Stimulated activated naive CD4-positive, alpha-beta T cell (primary cell): ENCODE results near the gene NPB.

Experiments used
- DNase-seq, 6 experiments: peaks; one replicate each; lab custom pipeline; 2025; lab: John Stamatoyannopoulos, UW

Gene NPB

DNA sequence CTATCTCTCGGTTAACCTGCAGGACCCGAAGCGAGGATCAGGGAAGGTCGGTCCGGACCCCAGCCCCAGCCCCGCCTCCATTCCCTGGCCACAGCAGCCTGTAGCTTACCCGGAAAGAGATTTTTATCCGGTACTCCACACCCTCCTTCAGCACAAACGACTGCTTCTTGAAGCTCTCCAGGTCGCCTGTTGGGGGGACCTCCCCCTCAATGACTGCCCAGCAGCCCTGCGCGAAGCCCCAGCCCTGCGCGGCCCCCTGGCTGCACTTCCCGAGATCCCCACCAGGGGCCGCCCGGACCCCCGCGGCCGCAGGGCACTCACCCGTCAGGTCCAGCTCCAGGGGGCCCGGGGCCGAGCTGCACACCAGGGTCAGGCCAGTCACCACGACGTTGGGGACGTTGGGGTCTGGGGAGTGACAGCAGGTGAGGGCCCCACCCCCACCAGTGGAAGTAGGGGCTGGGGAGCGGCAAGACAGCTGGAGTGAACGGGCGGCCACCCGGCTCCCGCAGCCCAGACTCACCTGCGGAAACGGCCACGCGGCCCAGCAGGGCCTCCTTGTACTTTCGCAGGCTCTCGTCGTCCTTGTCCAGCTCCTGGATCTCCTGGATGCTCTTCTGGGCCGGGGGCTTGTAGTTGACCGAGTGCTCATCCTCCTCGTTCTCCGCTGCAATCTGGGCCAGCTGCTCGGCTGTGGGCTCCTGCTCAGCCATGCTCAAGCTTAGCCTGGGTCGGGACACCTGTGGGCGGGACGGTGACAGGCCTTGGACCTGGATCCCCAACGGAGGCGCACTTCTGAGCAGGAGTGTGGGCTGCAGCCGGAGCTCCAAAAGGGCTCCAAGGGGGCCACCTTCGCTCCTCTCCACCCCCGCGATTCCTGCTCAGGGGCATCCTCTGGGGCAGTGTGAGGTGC lies 32.6 kb upstream of the NPB start:
- DNase-seq = peak in 3 of 6 experiments; percentile 30 to 61 (median 39)

DNA sequence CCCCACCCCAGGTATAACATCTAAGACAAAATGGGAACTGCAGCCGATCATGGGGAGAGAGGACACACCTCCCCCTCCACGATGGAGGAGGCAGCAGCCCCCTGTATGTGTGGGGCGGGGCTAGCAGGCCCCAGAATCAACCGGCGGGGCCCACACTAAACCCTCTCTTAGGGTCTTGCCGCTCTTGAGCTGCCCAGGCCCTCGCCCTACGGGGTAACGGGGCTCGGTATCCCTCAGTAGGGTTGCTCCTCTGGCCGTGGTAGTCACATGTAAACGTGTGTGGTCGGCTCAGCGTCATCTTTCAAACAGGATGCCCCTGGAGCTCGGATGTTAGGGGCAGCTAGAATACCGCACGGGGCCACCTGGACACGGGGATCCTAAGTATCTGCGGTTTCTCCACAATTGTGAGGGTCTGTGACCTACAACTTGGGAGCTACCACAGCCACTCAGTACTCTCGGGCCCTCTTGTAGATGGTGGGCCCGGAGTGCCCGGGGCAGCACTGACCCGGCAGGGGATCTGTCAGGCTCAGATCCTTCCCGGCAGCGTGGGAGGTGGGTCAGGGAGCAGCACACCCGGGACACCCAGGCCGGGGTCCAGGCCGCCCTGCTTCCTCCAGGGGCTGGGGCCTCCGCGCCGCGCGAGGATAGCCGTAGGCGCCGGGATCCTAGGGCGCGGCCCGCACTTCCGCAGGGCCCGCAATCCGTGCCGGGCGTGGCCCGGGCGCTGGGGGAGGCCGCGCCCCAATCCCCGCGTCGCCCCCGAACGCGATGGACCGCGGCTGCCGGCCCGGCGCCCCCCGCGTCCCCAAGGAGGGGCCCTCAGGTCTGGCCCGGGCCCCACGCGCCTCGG lies 31.7 kb upstream of the NPB start:
- peak in 4 of 6 experiments; percentile 30 to 61 (median 44) for DNase-seq

DNA sequence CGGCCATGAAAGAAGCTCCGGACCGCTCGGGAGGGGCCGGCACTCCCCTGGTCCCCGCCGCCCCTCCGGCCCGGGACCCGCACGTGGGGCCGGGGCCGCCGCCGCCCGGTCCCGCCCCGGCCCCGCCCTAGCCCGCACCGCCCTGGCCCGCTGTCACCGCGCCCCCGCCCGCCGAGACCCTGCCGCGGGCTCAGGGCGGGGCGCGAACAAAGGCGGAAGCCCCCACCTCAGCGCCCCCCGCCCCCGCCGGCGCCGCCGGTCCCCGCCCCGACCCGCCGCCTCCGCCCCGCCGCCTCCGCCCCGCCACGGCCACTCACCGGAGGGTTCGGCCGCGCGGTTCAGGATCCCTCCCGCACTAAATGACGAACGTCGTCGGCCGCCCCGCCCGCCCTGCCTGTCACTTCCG lies 31.1 kb upstream of the NPB start, which contains the start of gene ARHGDIA:
Gene ARHGDIA, minus strand, starts transcription at position 357 of the 406 bp plus-strand sequence. CDS start 1,407 bp downstream, outside the sequence.
- DNase-seq = no peak

DNA sequence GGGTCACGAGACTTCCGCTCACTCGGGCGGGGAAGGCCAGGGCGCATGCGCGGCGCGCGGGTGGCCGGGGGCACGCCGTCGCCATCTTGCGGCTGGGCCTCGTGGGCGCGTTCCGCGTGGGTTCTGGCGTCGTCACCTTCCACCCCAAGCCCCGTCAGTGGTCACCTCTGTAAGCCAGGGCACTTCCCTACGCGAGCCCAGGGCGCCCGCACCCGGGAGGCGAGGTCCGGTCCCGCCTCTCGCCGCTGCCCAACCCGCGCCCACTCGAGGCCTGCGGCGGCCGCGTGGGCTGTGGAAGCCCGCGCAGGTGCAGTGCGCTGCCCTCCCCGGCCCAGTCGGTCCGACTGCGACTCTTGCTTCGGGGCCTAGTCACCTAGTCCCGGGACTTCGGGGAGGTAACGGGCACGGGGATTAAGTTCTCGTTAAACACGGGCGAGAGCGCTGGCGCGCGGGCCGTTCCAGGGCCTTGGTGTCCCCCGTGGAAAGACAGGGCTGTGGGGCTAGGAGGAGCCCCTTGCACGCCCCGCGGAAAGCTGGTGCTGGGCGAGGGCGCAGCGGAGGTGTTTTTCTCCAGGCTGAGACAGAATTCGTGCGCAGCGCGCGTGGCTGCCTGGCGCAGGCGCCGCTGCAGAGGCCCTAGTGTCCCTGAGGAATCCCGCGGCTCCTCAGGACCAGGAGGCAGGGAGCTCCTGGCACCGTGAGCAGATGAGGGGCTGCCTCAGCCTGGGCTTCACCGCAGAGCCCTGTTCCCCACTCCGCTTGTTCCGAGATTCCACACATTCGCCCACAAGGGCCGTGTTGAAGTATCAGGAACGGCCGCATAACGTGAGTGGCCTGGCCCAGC lies 30.4 kb upstream of the NPB start:
- peak; percentile 89 to 96 (median 93) for DNase-seq

DNA sequence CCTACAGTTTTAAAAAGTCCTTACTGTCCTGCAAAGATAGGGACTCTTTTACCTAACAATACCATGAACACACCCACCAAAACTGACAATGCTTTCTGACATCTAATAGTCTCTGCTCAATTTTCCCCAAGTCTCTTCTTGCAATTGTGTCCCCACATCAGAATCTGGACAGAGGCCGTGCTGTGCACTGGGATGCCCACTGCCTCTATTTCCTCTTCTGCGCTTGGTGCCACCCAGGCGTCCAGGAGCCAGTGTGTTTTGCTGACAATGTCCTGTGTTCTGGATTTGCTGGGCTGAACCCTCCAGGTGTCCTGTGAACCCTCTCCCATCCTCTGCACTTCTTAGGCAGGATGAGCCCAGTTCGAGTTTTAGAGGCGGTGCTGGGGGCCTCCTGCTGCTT lies 24.5 kb upstream of the NPB start:
- no peak for DNase-seq

DNA sequence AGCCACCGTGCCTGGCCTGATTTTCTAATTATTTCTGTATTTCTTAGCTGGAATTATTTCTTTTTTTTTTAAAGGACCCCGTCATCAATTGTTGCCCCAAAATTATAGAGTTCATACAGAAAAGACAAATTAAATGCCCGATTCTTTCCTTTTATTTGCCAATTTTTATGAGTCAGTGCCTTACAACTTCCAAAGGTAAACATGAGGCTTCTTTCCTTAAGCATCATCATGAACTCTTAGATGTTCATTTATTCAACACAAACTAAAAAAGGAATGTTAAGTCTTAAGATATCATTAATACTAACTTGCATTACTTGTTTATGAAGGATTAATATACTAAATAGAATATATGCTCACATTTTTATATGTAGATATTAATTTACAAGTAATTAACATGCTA lies 23.7 kb upstream of the NPB start:
- DNase-seq = no peak

DNA sequence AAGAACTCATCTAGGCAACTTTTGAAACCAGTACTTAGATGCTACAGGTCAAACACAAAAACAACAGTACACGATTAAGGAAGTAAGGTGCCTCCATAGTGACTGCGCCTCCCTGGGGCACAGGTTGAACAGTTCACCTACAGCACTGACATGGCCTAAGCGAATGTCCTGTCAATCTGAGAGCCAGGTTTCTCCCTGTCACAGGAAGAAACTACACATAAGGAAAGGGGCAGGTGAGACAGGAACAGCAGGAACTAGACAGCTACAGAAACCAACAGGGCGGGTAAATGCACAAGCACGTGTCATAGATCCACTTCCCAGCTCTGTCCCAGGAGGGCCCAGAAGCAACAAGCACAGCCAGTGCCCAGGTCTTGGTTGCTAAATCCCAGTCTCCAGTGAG lies 22.9 kb upstream of the NPB start:
- no peak for DNase-seq

DNA sequence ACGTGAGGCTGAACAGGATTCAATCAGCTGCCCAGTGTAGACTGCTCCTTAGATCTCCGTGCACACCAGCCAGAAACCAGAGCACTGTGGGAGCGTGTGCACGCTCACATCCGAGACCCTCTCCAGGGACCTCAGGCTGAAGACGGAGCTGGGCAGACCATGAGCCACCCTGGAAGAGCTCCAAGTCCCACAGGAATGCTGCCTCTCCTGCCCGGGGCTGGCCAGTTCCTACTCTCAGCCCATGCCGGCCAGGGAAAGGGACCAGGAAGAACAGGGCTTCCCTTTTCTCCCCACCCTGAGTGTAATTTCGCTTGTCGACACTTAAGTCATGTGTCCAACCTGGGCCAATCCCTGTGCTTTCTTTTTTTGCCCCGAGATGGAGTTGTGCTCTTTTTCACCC lies 17.5 kb upstream of the NPB start:
- DNase-seq = no peak

DNA sequence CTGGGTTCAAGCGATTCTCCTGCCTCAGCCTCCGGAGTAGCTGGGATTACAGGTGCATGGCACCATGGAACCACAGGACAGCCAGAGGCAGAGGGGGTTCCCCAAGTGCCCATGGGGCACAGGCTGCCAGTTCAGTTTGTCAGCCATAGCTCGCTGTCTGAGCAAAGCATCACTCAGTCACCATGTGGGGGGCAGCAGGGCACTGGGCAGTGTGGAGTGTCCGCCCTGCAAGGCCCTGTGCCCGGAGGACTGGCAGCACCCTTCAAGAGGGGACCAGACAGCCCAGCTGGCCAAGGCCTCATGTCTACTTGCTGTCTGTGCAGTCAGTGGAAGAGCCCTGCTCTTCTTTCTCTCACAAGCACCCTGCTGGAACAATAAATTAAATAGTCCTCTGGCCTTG lies 17.1 kb upstream of the NPB start:
- DNase-seq = no peak

DNA sequence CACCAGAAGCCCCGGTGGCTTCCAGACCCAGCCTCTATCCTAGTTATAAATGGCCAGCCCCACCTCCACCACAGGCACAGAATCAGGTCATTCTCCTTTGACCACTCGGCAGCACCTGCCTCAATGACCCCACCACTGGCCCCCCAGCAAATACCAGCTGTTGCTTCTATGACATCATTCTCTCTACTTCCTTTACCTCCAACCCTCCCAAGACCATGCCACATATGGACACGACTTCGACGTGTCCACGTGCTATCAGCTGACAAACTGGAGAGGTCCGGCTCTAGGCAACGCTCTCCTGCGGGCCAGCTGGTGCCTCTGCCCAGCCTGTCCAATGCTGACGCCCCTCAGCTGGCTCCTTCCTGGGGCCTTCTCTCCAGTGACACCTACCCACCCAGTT lies 16.6 kb upstream of the NPB start:
- DNase-seq = no peak

DNA sequence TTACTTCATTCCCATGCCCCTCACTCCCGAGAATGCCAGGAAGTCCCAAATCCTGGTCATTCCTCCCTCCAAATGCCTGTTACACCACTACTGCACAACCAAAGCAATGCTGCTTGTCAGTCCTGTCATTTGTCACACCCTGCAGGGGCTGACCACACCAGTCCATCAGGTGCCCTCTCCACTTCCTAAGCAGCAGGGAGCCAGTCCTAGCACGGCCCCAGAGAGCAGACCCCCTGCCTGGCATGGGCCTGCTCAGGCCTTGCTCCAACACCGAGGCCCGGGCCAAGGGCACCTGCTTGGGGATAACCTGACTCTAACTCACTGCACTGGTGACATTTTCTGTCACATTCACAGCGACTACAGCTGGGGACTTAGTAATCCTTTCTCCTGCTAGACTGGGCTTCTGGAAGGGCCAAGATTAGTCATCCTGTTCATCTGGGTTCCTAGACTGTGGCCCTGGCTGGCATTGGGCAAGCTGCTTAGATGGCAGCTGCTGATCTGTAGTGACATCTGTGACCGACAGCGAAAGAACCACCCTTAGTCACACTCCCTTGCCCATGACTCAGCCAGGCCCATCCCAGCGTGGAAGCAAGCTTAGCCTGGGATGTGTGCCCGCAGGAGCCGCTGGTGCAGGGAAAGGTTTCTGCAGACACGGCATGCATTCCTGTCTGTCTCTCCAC lies 16.0 kb upstream of the NPB start:
- no peak for DNase-seq

DNA sequence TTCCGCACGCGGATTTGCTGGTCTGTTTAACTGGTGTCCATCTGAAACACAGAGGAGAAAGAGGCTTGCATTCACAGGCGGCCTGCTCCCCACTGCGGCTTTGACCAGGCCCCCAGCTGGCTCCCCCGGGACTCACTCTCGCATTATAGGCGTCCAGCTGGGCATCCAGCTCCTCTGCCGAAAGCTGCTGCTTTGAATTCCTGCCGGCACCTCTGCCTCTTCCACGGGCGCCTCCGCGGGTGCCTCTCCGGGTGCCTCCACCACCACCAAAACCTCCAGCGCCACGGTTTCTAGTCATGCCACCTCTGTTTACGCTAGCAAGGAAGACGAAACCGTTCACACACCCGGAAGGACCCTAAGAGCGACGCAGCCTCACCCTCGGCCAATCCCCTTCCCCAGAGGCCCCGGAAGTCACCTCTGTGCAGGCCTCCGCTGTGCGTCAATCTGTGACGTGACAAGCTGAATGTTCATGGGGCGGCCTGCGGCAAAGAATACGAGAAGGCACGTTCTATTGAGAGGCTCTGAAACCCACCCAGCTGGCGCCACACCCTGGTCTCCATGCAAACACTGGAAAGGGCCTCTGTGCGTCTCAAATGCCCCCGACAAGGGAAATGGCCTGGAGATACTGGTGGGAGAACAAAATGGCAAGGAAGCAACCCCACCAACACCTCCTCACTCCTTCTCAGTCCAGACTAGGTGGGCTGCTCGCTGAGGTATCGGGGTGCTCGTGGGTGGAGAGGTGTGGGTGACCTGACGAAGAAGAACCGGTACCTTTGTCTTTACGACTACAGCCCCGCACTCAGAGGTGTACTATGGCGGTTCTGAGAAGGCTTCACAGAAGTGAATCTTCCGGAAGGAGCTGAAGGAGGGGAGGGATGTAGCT lies 13.7 kb upstream of the NPB start:
- no peak for DNase-seq

DNA sequence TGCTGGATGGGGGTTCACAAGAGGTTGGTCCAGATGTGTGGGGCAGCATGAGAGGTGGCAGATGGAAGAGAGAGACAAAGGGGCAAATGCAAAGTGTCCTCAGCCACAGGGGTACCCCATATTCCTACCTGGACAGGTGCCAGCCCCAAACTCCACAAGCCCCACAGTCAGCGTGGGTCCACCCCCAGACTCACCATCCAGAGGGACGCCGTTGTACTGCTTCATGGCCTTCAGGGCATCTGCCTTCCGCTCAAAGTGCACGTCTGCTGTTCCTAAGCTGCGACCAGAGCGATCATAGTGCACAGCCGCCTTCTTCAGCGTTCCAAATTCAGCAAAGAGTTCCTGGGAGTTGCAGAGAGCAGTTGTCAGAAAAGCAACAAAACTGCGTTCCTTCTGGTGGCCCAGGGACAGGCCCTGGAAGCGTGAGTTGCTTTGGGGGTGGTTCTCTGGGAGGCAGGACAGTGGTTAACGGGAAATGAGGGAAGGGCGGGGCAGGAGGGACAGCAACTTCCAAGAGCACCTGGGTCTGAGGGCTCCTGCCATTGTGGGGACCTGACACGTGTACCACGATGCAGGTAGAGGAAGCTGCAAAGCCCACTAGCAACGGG lies 12.9 kb upstream of the NPB start:
- DNase-seq = no peak

DNA sequence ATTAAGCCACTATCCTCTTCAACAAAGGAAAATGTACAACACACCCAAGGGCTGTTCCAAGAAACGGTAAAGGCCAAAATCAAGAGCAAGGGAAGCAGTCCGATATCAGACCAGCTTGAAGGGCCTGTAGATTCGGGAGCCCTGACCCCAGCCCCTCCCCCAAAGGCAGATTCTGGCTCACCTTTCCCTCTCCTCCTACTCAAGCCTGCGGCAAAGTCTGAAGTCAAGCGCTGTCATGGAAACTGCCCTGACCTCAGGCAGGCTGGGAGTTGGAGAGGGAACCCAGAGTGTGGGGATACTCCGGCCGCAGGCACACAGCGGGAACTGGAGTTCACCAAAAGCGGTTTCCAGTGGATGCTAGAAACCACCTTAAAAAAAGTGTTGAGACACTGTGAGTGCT lies 12.4 kb upstream of the NPB start:
- no peak for DNase-seq

DNA sequence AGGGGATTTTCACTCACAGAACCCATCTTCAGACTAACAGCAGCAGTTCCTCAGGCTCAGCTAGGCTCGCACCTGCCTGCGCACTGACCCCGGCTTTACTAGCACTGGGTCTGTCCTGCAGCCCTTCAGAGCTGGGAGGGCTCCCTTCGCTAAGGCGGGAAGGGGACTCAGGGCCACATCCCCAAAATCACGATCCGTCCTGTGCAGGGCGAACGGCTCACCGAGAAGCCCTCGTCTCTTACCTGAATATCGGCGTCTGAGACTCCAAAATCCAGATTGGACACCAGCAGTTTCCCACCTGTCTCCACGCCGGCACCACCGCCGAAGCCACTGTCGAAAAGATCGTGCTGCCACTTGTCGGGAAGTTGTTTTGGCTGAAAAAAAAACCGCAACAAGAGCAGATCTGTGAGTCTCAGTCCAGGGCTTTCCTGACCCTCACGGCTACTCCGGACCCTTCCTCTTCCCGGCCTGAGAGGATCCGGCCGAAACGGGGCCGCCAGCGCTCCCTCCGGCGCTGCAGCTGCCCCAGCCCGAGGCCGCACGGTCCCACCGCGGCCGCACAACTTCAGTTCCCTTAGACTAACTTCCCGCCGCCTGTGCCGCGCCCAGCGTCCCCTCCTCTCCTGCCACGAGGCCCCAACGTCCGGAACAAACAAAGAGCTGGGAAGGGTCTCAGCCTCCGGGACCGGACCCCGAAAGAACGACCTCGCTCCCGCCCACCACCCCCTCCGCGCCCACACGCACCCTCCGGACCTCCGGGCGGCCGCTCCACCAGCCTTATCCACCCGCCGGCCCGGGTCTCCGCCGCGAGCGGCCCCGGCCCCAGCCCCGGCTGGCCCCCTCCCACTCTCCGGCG lies 11.4 kb upstream of the NPB start:
- DNase-seq = peak in 1 of 6 experiments; percentile 33

DNA sequence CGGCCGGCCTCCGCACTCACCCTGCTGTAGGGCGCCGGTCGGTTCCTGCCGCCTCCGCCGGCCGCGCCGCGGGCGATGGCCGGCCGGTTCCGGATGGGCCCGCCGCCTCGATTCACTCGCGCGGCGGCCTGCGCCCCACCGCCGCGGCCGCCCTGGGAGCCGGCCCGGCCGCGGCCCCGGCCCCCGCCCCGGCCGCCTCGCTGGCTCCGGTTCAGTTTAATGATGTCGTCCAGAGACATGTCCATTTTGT lies 10.8 kb upstream of the NPB start:
- no peak for DNase-seq

DNA sequence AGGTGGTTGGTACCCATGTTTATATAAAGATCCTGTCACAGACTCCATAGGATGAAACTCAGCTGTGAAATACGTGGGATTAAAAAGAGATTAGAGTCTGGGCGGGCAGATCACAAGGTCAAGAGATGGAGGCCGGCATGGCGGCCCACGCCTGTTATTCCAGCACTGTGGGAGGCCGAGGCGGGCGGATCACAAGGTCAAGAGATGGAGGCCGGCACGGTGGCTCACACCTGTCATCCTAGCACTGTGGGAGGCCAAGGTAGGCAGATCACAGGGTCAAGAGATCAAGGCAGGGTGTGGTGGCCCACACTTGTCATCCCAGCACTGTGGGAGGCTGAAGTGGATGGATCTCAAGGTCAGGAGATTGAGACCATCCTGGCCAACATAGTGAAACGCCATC lies 6.6 kb upstream of the NPB start:
- no peak for DNase-seq

DNA sequence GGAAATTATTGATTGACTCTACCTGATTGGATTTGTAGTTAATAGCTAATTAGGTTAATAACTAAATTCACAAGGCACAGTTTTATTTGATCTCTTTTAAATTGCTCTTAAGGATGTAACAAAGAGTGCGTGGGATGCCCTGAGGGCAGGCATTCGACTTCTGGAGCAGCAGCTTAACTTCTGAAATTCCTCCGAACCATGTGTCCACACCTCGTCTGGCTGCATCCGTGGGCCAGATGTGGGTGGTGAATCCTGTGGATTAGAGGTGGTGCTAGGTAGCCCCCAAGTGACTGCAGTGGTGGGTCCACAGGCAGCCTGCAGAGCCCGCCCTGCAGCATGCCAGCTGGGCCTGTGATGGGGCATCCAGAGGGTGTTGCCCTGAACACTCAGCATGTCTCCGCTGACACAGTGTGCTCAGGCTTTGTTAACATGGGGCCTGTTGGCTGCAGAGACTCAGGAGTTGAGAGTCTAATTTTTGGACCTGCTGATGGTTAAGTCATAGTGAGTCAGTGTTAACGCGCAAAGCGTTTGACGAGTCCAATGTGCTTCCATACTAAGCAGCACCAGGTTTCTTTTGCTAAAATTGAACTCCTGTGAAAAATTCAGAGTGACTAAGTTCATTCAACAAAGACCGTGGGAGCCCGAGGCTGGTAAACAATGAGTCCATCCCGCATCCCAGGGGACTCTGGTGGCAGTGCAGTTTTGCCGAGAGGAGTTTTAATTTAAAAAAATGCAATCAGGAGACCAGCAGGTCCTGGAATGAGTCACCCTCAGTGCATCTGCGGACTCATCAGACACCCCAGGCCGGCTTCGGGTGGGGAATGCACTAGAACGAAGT lies 3.8 kb upstream of the NPB start:
- DNase-seq = no peak
